ENCODE measurements around the gene WFDC5. TPM values are rescaled to one million over a fixed set of nuclear protein-coding genes. Genes with fewer than 3 reads are reported as not detected.

The WFDC5 gene
- total and polyA plus RNA-seq, 9 of the 15 experiments (the other 6 are each of a cell fraction or from before 2014, with no cell fraction given): not detected

DNA sequence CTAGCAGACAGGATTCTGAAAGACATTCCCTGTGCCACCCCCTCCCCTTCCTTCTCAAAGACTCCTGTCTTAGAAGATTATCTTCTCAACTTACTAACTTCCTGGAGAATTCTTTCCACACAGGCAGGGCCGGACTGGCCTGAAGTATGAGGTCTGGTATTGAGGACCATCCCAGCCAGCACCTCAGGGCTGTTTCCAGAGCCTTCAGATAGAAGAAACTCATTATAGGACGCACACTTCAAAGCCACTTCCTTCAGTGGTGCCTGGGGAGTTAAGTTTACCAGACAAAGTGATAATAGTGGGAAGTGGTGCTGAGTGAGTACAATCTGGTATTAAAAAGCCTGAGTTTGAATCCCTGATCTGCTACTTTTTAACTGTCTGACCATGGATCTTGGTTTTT lies 29.7 kb downstream of the WFDC5 start:
- in situ Hi-C loops (cut with MboI) (no loop called here), intact Hi-C loops (cut with micrococcal nuclease) (no loop called here)
- no peak for FAIRE-seq
- ATAC-seq: no peak
- Histone ChIP-seq H3K9me3 (replicated peaks; ENCODE audit: control insufficient read depth, insufficient read depth, low read depth, low read length) (no peaks in the 10 kb centered on the region), H3K79me2 (ENCODE audit: control insufficient read depth, insufficient read depth, low read length) (no peaks in the 10 kb centered on the region), H4K20me1 (replicated peaks; ENCODE audit: control insufficient read depth, insufficient read depth, low read length) (no peaks in the 10 kb centered on the region), H3K27ac (ENCODE audit: extremely low read depth, low read depth, low read length) (no peak overlapping the region), H3K9ac (ENCODE audit: insufficient read depth in 1 of 2, low read depth in 2 of 2, low read length in 2 of 2) (no peak overlapping the region), H3K27me3 (ENCODE audit: control insufficient read depth in 2 of 2, insufficient read depth in 2 of 2, low read length in 2 of 2) (no peaks in the 10 kb centered on the region), H2AFZ (ENCODE audit: low read depth, low read length) (no peak overlapping the region), H3K4me1 (replicated peaks in 1 of 2; ENCODE audit: control insufficient read depth in 2 of 2, insufficient read depth in 2 of 2, low read length in 2 of 2) (no peaks in the 10 kb centered on the region), H3K9me1 (ENCODE audit: control insufficient read depth, insufficient read depth, low read length) (no peaks in the 10 kb centered on the region), H3K4me2 (ENCODE audit: insufficient read depth, low read length) (no peak overlapping the region), H3K4me3 (no peak overlapping the region), H3K36me3 (ENCODE audit: control insufficient read depth, insufficient read depth, low read length) (peaks cover 10% of the 10 kb centered on the region; the same call in 2 of the 3 replicates)
- no TSS peak for BruUV-seq (replicated peaks)
- CTCF ChIA-PET (ENCODE audit: low intra/inter-chr PET ratio): no interaction called here
- POLR2A ChIA-PET: interaction anchor here (0.6 kb wide), 1 partner anchor 1494 kb away, joined by 3 read pairs; the partner anchor contains the start of gene IFT52
- TF ChIP-seq HMG20B (CRISPR knock-in tag; IDR thresholded peaks at IDR 0.05): no peak
- no peak for TF ChIP-seq MIER1 (IDR thresholded peaks at IDR 0.05; ENCODE audit: low read depth)
- no peak for TF ChIP-seq CHD4 (IDR thresholded peaks at IDR 0.05; ENCODE audit: insufficient read depth, insufficient replicate concordance, low read depth, low read length, poor library complexity, severe bottlenecking)
- TF ChIP-seq ELF2 (CRISPR knock-in tag; IDR thresholded peaks at IDR 0.05): no peak
- no peak for DNase-seq (ENCODE audit: extremely low read depth in 1 of 4, low spot score in 3 of 4)
- WGBS (ENCODE audit: insufficient coverage, low coverage, missing lambda C conversion rate): 61% methylated on average over 2 of the region's 2 CpGs

DNA sequence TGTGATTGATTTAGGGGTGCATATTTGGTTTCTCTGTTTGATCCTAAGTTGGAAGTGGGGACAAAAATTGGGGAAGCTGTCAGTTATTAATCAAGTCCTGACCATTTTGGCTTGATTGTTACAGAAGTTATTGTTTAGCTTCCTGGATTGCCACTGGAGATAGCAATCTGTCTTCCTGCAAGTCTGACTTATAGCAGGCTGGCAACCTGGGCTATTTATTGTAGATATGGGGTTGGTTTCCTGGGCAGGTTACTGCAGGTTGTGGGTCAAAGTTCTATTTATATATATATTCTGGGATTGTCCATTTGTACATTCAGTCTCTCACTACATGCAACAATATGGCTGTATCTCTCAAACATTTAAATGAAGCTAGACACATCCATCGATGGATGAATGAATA lies 31.8 kb downstream of the WFDC5 start:
- TF ChIP-seq, protein P1, sequence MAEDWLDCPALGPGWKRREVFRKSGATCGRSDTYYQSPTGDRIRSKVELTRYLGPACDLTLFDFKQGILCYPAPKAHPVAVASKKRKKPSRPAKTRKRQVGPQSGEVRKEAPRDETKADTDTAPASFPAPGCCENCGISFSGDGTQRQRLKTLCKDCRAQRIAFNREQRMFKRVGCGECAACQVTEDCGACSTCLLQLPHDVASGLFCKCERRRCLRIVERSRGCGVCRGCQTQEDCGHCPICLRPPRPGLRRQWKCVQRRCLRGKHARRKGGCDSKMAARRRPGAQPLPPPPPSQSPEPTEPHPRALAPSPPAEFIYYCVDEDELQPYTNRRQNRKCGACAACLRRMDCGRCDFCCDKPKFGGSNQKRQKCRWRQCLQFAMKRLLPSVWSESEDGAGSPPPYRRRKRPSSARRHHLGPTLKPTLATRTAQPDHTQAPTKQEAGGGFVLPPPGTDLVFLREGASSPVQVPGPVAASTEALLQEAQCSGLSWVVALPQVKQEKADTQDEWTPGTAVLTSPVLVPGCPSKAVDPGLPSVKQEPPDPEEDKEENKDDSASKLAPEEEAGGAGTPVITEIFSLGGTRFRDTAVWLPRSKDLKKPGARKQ (CRISPR knock-in tag; IDR thresholded peaks at IDR 0.05): no peak
- TF ChIP-seq POLR2H (tag; IDR thresholded peaks at IDR 0.05; ENCODE audit: low read depth): no peak
- TF ChIP-seq ZBTB7A (IDR thresholded peaks at IDR 0.05; ENCODE audit: borderline replicate concordance, control insufficient read depth, low read depth, low read length): no peak
- TF ChIP-seq, protein P2, sequence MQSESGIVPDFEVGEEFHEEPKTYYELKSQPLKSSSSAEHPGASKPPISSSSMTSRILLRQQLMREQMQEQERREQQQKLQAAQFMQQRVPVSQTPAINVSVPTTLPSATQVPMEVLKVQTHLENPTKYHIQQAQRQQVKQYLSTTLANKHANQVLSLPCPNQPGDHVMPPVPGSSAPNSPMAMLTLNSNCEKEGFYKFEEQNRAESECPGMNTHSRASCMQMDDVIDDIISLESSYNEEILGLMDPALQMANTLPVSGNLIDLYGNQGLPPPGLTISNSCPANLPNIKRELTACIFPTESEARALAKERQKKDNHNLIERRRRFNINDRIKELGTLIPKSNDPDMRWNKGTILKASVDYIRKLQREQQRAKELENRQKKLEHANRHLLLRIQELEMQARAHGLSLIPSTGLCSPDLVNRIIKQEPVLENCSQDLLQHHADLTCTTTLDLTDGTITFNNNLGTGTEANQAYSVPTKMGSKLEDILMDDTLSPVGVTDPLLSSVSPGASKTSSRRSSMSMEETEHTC (IDR thresholded peaks at IDR 0.05): no peak
- no peak for TF ChIP-seq RBBP5 (IDR thresholded peaks at IDR 0.05; ENCODE audit: borderline replicate concordance, insufficient read depth, low read length, poor library complexity, severe bottlenecking)
- WGBS (ENCODE audit: insufficient coverage, low coverage, missing lambda C conversion rate): 80% methylated on average over 1 of the region's 1 CpG
- no peak overlapping the region for H2AFZ ChIP-seq (ENCODE audit: low read depth, low read length)
- peaks cover 16% of the 10 kb centered on the region; the same call in 2 of the 3 replicates for H3K36me3 ChIP-seq (ENCODE audit: control insufficient read depth, insufficient read depth, low read length)
- H3K27ac ChIP-seq (ENCODE audit: extremely low read depth, low read depth, low read length): no peak overlapping the region
- no peaks in the 10 kb centered on the region for H3K4me1 ChIP-seq (replicated peaks in 1 of 2; ENCODE audit: control insufficient read depth in 2 of 2, insufficient read depth in 2 of 2, low read length in 2 of 2)
- BruUV-seq (replicated peaks): no TSS peak
- H3K9me1 ChIP-seq (ENCODE audit: control insufficient read depth, insufficient read depth, low read length): no peaks in the 10 kb centered on the region
- DNase-seq (ENCODE audit: extremely low read depth in 1 of 4, low spot score in 3 of 4): no peak
- no peak overlapping the region for H3K4me2 ChIP-seq (ENCODE audit: insufficient read depth, low read length)
- H3K9me3 ChIP-seq (replicated peaks; ENCODE audit: control insufficient read depth, insufficient read depth, low read depth, low read length): no peaks in the 10 kb centered on the region
- ATAC-seq: no peak
- FAIRE-seq: no peak
- in situ Hi-C loops (cut with MboI): no loop called here
- no peaks in the 10 kb centered on the region for H3K27me3 ChIP-seq (ENCODE audit: control insufficient read depth in 2 of 2, insufficient read depth in 2 of 2, low read length in 2 of 2)
- CTCF ChIA-PET (ENCODE audit: low intra/inter-chr PET ratio): no interaction called here
- no peak overlapping the region for H3K4me3 ChIP-seq
- H4K20me1 ChIP-seq (replicated peaks; ENCODE audit: control insufficient read depth, insufficient read depth, low read length): no peaks in the 10 kb centered on the region
- POLR2A ChIA-PET: no interaction called here
- no peaks in the 10 kb centered on the region for H3K79me2 ChIP-seq (ENCODE audit: control insufficient read depth, insufficient read depth, low read length)
- H3K9ac ChIP-seq (ENCODE audit: insufficient read depth in 1 of 2, low read depth in 2 of 2, low read length in 2 of 2): no peak overlapping the region
- intact Hi-C loops (cut with micrococcal nuclease): no loop called here

Measured in K562 (cell line).